IPS-18a (cell line): Measurements from ENCODE around the gene DPAGT1.

Experiments
- H3K27ac ChIP-seq: one replicate; pipeline ENCODE4 v1.5.1; 2013; ENCODE audit warnings: low read length
- H3K27me3 ChIP-seq: one replicate; pipeline ENCODE4 v1.6.1; 2013; ENCODE audit warnings: mild to moderate bottlenecking, low read length; ENCODE audit not compliant: control insufficient read depth, insufficient read depth
- H3K36me3 ChIP-seq: one replicate; pipeline ENCODE4 v1.6.1; 2013; ENCODE audit warnings: low read depth, low read length; ENCODE audit not compliant: control insufficient read depth
- H3K4me1 ChIP-seq: one replicate; pipeline ENCODE4 v1.6.1; 2013; ENCODE audit warnings: low read depth, low read length; ENCODE audit not compliant: control insufficient read depth
- H3K4me3 ChIP-seq: one replicate; pipeline ENCODE4 v1.5.1; 2013; ENCODE audit warnings: low read length
- H3K9ac ChIP-seq: one replicate; pipeline ENCODE4 v1.6.1; 2013; ENCODE audit warnings: mild to moderate bottlenecking, low read length, moderate library complexity
- H3K9me3 ChIP-seq: one replicate; pipeline ENCODE4 v1.6.1; 2013; ENCODE audit warnings: low read depth, low read length; ENCODE audit not compliant: control insufficient read depth

Gene DPAGT1

GRCh38 chr11:119114351-119114750 is 12.7 kb upstream of the DPAGT1 start:
- Histone ChIP-seq H3K4me1 (no peaks in the 10 kb centered on the region), H3K27me3 (no peaks in the 10 kb centered on the region), H3K27ac (no peak overlapping the region), H3K9me3 (no peaks in the 10 kb centered on the region), H3K4me3 (no peak overlapping the region), H3K9ac (no peak overlapping the region), H3K36me3 (no peaks in the 10 kb centered on the region)

- no peak overlapping the region for H3K9ac ChIP-seq
- no peak overlapping the region for H3K4me3 ChIP-seq
- no peaks in the 10 kb centered on the region for H3K9me3 ChIP-seq
- H3K27me3 ChIP-seq: peaks cover 5% of the 10 kb centered on the region
- H3K27ac ChIP-seq: no peak overlapping the region
- H3K4me1 ChIP-seq: no peaks in the 10 kb centered on the region
- H3K36me3 ChIP-seq: no peaks in the 10 kb centered on the region
Measured at GRCh38 chr11:119113716-119114115, 12.1 kb upstream of the DPAGT1 start.

GRCh38 chr11:119112314-119113020 is 10.8 kb upstream of the DPAGT1 start:
- Histone ChIP-seq H3K4me3 (no peak overlapping the region), H3K4me1 (peaks cover 6% of the 10 kb centered on the region), H3K27ac (no peak overlapping the region), H3K9me3 (no peaks in the 10 kb centered on the region), H3K27me3 (peaks cover 18% of the 10 kb centered on the region), H3K9ac (no peak overlapping the region), H3K36me3 (no peaks in the 10 kb centered on the region)

GRCh38 chr11:119111361-119111925 is 9.8 kb upstream of the DPAGT1 start:
- H3K4me3 ChIP-seq: no peak overlapping the region
- H3K27ac ChIP-seq: no peak overlapping the region
- H3K27me3 ChIP-seq: peaks cover 19% of the 10 kb centered on the region
- H3K9ac ChIP-seq: no peak overlapping the region
- peaks cover 10% of the 10 kb centered on the region for H3K4me1 ChIP-seq
- no peaks in the 10 kb centered on the region for H3K36me3 ChIP-seq
- H3K9me3 ChIP-seq: no peaks in the 10 kb centered on the region

GRCh38 chr11:119110439-119110838 is 8.8 kb upstream of the DPAGT1 start:
- Histone ChIP-seq H3K4me1 (peaks cover 13% of the 10 kb centered on the region), H3K36me3 (no peaks in the 10 kb centered on the region), H3K4me3 (no peak overlapping the region), H3K27me3 (peaks cover 19% of the 10 kb centered on the region), H3K9me3 (no peaks in the 10 kb centered on the region), H3K9ac (no peak overlapping the region), H3K27ac (no peak overlapping the region)

- H3K4me3 ChIP-seq: no peak overlapping the region
- H3K27ac ChIP-seq: no peak overlapping the region
- H3K36me3 ChIP-seq: no peaks in the 10 kb centered on the region
- H3K9me3 ChIP-seq: no peaks in the 10 kb centered on the region
- peaks cover 13% of the 10 kb centered on the region for H3K4me1 ChIP-seq
- H3K27me3 ChIP-seq: peaks cover 19% of the 10 kb centered on the region
- H3K9ac ChIP-seq: no peak overlapping the region
Measured at GRCh38 chr11:119109843-119110242, 8.2 kb upstream of the DPAGT1 start.

- Histone ChIP-seq H3K4me1 (peaks cover 13% of the 10 kb centered on the region), H3K27me3 (peaks cover 19% of the 10 kb centered on the region), H3K9me3 (no peaks in the 10 kb centered on the region), H3K27ac (no peak overlapping the region), H3K4me3 (no peak overlapping the region), H3K36me3 (no peaks in the 10 kb centered on the region), H3K9ac (no peak overlapping the region)
Measured at GRCh38 chr11:119108857-119109221, 7.2 kb upstream of the DPAGT1 start.

- peak overlapping the region; percentile 62 for H3K4me3 ChIP-seq
- no peak overlapping the region for H3K9ac ChIP-seq
- no peak overlapping the region for H3K27ac ChIP-seq
- H3K36me3 ChIP-seq: no peaks in the 10 kb centered on the region
- peaks cover 19% of the 10 kb centered on the region for H3K27me3 ChIP-seq
- no peaks in the 10 kb centered on the region for H3K9me3 ChIP-seq
- peaks cover 13% of the 10 kb centered on the region for H3K4me1 ChIP-seq
Measured at GRCh38 chr11:119108146-119108856, 6.6 kb upstream of the DPAGT1 start.

- Histone ChIP-seq H3K4me3 (peak overlapping the region; percentile 62), H3K4me1 (peaks cover 13% of the 10 kb centered on the region), H3K27me3 (peaks cover 19% of the 10 kb centered on the region), H3K9ac (no peak overlapping the region), H3K36me3 (no peaks in the 10 kb centered on the region), H3K9me3 (no peaks in the 10 kb centered on the region), H3K27ac (no peak overlapping the region)
Measured at GRCh38 chr11:119107538-119108145, 6.0 kb upstream of the DPAGT1 start.

GRCh38 chr11:119106564-119107537 is 5.2 kb upstream of the DPAGT1 start, which contains the start of gene C2CD2L:
C2CD2L (plus strand) TSS chr11:119107344; CDS start chr11:119107742, 398 bp downstream.
- Histone ChIP-seq H3K36me3 (no peaks in the 10 kb centered on the region), H3K4me1 (peaks cover 13% of the 10 kb centered on the region), H3K4me3 (peak within 1 kb of the TSS; percentile 62), H3K9me3 (no peaks in the 10 kb centered on the region), H3K27me3 (peaks cover 19% of the 10 kb centered on the region), H3K27ac (no peak within 1 kb of the TSS), H3K9ac (peak within 1 kb of the TSS; percentile 46)

- peaks cover 23% of the 10 kb centered on the region for H3K4me1 ChIP-seq
- no peak overlapping the region for H3K9ac ChIP-seq
- no peaks in the 10 kb centered on the region for H3K36me3 ChIP-seq
- H3K4me3 ChIP-seq: no peak overlapping the region
- no peaks in the 10 kb centered on the region for H3K9me3 ChIP-seq
- peaks cover 15% of the 10 kb centered on the region for H3K27me3 ChIP-seq
- no peak overlapping the region for H3K27ac ChIP-seq
Measured at GRCh38 chr11:119103793-119104192, 2.1 kb upstream of the DPAGT1 start.
